Measurements from ENCODE around the gene MBOAT1. TPM values are rescaled to one million over a fixed set of nuclear protein-coding genes. Genes with fewer than 3 reads are reported as not detected.

Gene MBOAT1
- total RNA-seq, 1 experiment from 2014 or later: 39.9 TPM

- CTCF ChIA-PET: interaction anchor here (0.7 kb wide), 2 partner anchors 16 to 19 kb away, joined by 3 read pairs; no protein-coding TSS in a partner anchor
- no peak overlapping the region for H3K4me3 Mint-ChIP-seq (ENCODE audit: low read depth, unreplicated experiment)
- DNase-seq: no peak
- peaks cover 8% of the 10 kb centered on the region for H3K36me3 Mint-ChIP-seq (ENCODE audit: insufficient read depth, unreplicated experiment)
- no TSS peak for BruUV-seq (replicated peaks)
- intact Hi-C loops (cut with micrococcal nuclease; ENCODE audit: unreplicated experiment): no loop called here
- H3K27me3 Mint-ChIP-seq (ENCODE audit: unreplicated experiment): no peaks in the 10 kb centered on the region
- H3K9me3 Mint-ChIP-seq (ENCODE audit: low read depth, unreplicated experiment): no peaks in the 10 kb centered on the region
- no peak overlapping the region for H3K27ac Mint-ChIP-seq (ENCODE audit: unreplicated experiment)
- TF ChIP-seq CTCF (IDR thresholded peaks at IDR 0.05; ENCODE audit: unreplicated experiment): no peak
- peaks cover 31% of the 10 kb centered on the region for H3K4me1 Mint-ChIP-seq (ENCODE audit: low read depth, unreplicated experiment)
Observed at GRCh38 chr6:20217891-20218290, 5.6 kb upstream of the MBOAT1 start.

GRCh38 chr6:20217324-20217855 lies 5.1 kb upstream of the MBOAT1 start:
- Mint-ChIP-seq H3K27ac (ENCODE audit: unreplicated experiment) (no peak overlapping the region), H3K9me3 (ENCODE audit: low read depth, unreplicated experiment) (no peaks in the 10 kb centered on the region), H3K27me3 (ENCODE audit: unreplicated experiment) (no peaks in the 10 kb centered on the region), H3K4me1 (ENCODE audit: low read depth, unreplicated experiment) (peaks cover 33% of the 10 kb centered on the region), H3K4me3 (ENCODE audit: low read depth, unreplicated experiment) (no peak overlapping the region), H3K36me3 (ENCODE audit: insufficient read depth, unreplicated experiment) (peaks cover 13% of the 10 kb centered on the region)
- CTCF ChIA-PET: interaction anchor here (0.7 to 1.2 kb wide), 6 partner anchors 9 to 125 kb away, joined by 3 to 6 read pairs (median 4); no protein-coding TSS in a partner anchor
- no peak for TF ChIP-seq CTCF (IDR thresholded peaks at IDR 0.05; ENCODE audit: unreplicated experiment)
- intact Hi-C loops (cut with micrococcal nuclease; ENCODE audit: unreplicated experiment): no loop called here
- BruUV-seq (replicated peaks): no TSS peak
- DNase-seq: no peak

- intact Hi-C loops (cut with micrococcal nuclease; ENCODE audit: unreplicated experiment): no loop called here
- Mint-ChIP-seq H3K27me3 (ENCODE audit: unreplicated experiment) (no peaks in the 10 kb centered on the region), H3K9me3 (ENCODE audit: low read depth, unreplicated experiment) (no peaks in the 10 kb centered on the region), H3K4me3 (ENCODE audit: low read depth, unreplicated experiment) (no peak overlapping the region), H3K4me1 (ENCODE audit: low read depth, unreplicated experiment) (peaks cover 44% of the 10 kb centered on the region), H3K36me3 (ENCODE audit: insufficient read depth, unreplicated experiment) (peaks cover 34% of the 10 kb centered on the region), H3K27ac (ENCODE audit: unreplicated experiment) (no peak overlapping the region)
- TF ChIP-seq CTCF (IDR thresholded peaks at IDR 0.05; ENCODE audit: unreplicated experiment): no peak
- no peak for DNase-seq
- no TSS peak for BruUV-seq (replicated peaks)
- CTCF ChIA-PET: no interaction called here
Observed at GRCh38 chr6:20215310-20215709, 3.0 kb upstream of the MBOAT1 start.

GRCh38 chr6:20213271-20213798 lies 1.1 kb upstream of the MBOAT1 start:
- no peak for TF ChIP-seq CTCF (IDR thresholded peaks at IDR 0.05; ENCODE audit: unreplicated experiment)
- peaks cover 53% of the 10 kb centered on the region for H3K4me1 Mint-ChIP-seq (ENCODE audit: low read depth, unreplicated experiment)
- TSS peak; percentile 87 for BruUV-seq (replicated peaks)
- peak overlapping the region; percentile 99 for H3K27ac Mint-ChIP-seq (ENCODE audit: unreplicated experiment)
- CTCF ChIA-PET: interaction anchor here (0.6 to 4.7 kb wide), 9 partner anchors 10 to 392 kb away, joined by 3 to 27 read pairs (median 5); no protein-coding TSS in a partner anchor
- intact Hi-C loops (cut with micrococcal nuclease; ENCODE audit: unreplicated experiment): loop anchor here (1.0 to 5.0 kb wide), 5 partner anchors 24 to 315 kb away; partner anchors contain the start of gene E2F3
- no peaks in the 10 kb centered on the region for H3K9me3 Mint-ChIP-seq (ENCODE audit: low read depth, unreplicated experiment)
- DNase-seq: no peak
- H3K36me3 Mint-ChIP-seq (ENCODE audit: insufficient read depth, unreplicated experiment): peaks cover 34% of the 10 kb centered on the region
- H3K4me3 Mint-ChIP-seq (ENCODE audit: low read depth, unreplicated experiment): peak overlapping the region; percentile 86
- H3K27me3 Mint-ChIP-seq (ENCODE audit: unreplicated experiment): no peaks in the 10 kb centered on the region

Measured in Calu3 (cell line).